Hepatocyte (in vitro differentiated cells): ENCODE measurements around the gene PDE1C. TPM values are rescaled to one million over a fixed set of nuclear protein-coding genes. Genes with fewer than 3 reads are reported as not detected.

Source experiments
- DNase-seq: peaks from one replicate; pipeline ENCODE4 v3.0.0-alpha.2; 2016; ENCODE audit warnings: low spot score
- H2AFZ ChIP-seq: fragments of 200-600 bp; sonication (generic); 2 replicates; pipeline ENCODE4 v1.6.0; 2016; ENCODE audit warnings: antibody characterized with exemption, mild to moderate bottlenecking
- H3K27ac ChIP-seq: fragments of 200-600 bp; sonication (generic); 2 replicates; pipeline ENCODE4 v1.5.1; 2016; ENCODE audit warnings: mild to moderate bottlenecking
- H3K27me3 ChIP-seq: fragments of 200-600 bp; sonication (generic); 2 replicates; pipeline ENCODE4 v1.6.1; 2016
- H3K36me3 ChIP-seq: fragments of 200-600 bp; sonication (generic); replicated peaks from 2 replicates; pipeline ENCODE4 v1.5.1; 2016; ENCODE audit warnings: low read depth; ENCODE audit not compliant: insufficient read depth
- H3K4me1 ChIP-seq: fragments of 200-600 bp; sonication (generic); 2 replicates; pipeline ENCODE4 v1.5.1; 2016; ENCODE audit warnings: mild to moderate bottlenecking, moderate library complexity; ENCODE audit not compliant: insufficient read depth
- H3K4me2 ChIP-seq: fragments of 200-600 bp; sonication (generic); 2 replicates; pipeline ENCODE4 v1.6.0; 2016
- H3K4me3 ChIP-seq: fragments of 200-600 bp; sonication (generic); 2 replicates; pipeline ENCODE4 v1.5.1; 2016; ENCODE audit warnings: mild to moderate bottlenecking
- H3K79me2 ChIP-seq: fragments of 200-600 bp; sonication (generic); 2 replicates; pipeline ENCODE4 v1.6.0; 2017; ENCODE audit warnings: mild to moderate bottlenecking
- H3K9me2 ChIP-seq: fragments of 200-600 bp; sonication (generic); replicated peaks from 2 replicates; pipeline ENCODE4 v1.6.0; 2017; ENCODE audit warnings: mild to moderate bottlenecking; ENCODE audit not compliant: insufficient read depth
- H3K9me3 ChIP-seq: fragments of 200-600 bp; sonication (generic); 2 replicates; pipeline ENCODE4 v1.5.1; 2016; ENCODE audit warnings: low read depth, mild to moderate bottlenecking
- H4K20me1 ChIP-seq: fragments of 200-600 bp; sonication (generic); 2 replicates; pipeline ENCODE4 v1.6.0; 2016; ENCODE audit warnings: mild to moderate bottlenecking; ENCODE audit not compliant: insufficient read depth, poor library complexity, severe bottlenecking
- EZH2 ChIP-seq: fragments of 200-600 bp; sonication (generic); IDR thresholded peaks from 2 replicates; pipeline ENCODE4 v1.6.1; 2016; ENCODE audit warnings: antibody characterized with exemption, mild to moderate bottlenecking, borderline replicate concordance
- EZH2phosphoT487 ChIP-seq: fragments of 200-600 bp; sonication (generic); IDR thresholded peaks from one replicate; pipeline ENCODE4 v1.6.1; 2018; ENCODE audit warnings: antibody characterized with exemption, mild to moderate bottlenecking, low read depth, moderate library complexity; ENCODE audit not compliant: unreplicated experiment, severe bottlenecking
- WGBS: methylation state at CpG from one replicate; pipeline ENCODE4 v1.1.6; 2016; ENCODE audit warnings: low lambda C conversion rate; ENCODE audit errors: missing lambda C conversion rate; 5-methylcytosine and 5-hydroxymethylcytosine counted together
- polyA plus RNA-seq: library from polyadenylated mRNA; unstranded; fragments of >200 nt; fragmentation: Nextera tagmentation; extraction: Ambion mirVana; gene quantifications from 2 replicates; pipeline ENCODE4 v1.2.1, GENCODE V29; 2016
- total RNA-seq: library from RNA; depleted of rRNA; stranded (reverse); fragments of >200 nt; gene quantifications from 2 replicates; pipeline ENCODE4 v1.2.3, GENCODE V29; 2014
- TF ChIP-seq, protein P1 (sequence below): fragments of 200-600 bp; sonication (generic); IDR thresholded peaks from 2 replicates; pipeline ENCODE4 v1.5.1; 2016; ENCODE audit warnings: antibody characterized with exemption, mild to moderate bottlenecking; ENCODE audit not compliant: poor library complexity

The PDE1C gene
- total and polyA plus RNA-seq, 2 experiments from 2014 or later: 1.8 to 5.0 TPM

DNA sequence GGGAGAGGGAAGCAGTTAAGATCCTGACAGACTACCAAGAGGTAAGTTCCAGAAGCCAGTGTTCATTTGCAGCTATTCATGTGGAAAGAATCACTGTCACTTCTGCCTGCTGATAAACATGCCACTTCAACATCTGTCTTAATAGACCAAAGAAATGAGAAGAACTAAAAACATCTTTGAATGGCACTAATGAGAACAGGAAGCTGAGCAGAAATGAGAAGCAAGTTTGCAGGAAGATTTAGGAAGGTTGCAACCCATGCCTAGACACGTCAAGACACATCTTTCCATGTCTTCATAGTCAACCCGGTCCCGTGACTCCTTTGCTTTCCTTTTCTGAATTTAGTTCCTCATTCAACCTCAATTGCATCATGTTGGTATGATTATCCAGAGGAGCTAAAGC is 180.0 kb downstream of the PDE1C start:
- H3K27me3 ChIP-seq: no peaks in the 10 kb centered on the region
- no peaks in the 10 kb centered on the region for H3K4me1 ChIP-seq
- H3K9me2 ChIP-seq: no peaks in the 10 kb centered on the region
- H4K20me1 ChIP-seq: no peaks in the 10 kb centered on the region
- WGBS: 72% methylated on average over 3 of the region's 3 CpGs
- no peaks in the 10 kb centered on the region for H3K36me3 ChIP-seq
- H3K9me3 ChIP-seq: no peaks in the 10 kb centered on the region
- TF ChIP-seq EZH2: no peak
- TF ChIP-seq, protein P1, sequence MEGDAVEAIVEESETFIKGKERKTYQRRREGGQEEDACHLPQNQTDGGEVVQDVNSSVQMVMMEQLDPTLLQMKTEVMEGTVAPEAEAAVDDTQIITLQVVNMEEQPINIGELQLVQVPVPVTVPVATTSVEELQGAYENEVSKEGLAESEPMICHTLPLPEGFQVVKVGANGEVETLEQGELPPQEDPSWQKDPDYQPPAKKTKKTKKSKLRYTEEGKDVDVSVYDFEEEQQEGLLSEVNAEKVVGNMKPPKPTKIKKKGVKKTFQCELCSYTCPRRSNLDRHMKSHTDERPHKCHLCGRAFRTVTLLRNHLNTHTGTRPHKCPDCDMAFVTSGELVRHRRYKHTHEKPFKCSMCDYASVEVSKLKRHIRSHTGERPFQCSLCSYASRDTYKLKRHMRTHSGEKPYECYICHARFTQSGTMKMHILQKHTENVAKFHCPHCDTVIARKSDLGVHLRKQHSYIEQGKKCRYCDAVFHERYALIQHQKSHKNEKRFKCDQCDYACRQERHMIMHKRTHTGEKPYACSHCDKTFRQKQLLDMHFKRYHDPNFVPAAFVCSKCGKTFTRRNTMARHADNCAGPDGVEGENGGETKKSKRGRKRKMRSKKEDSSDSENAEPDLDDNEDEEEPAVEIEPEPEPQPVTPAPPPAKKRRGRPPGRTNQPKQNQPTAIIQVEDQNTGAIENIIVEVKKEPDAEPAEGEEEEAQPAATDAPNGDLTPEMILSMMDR: no peak
- no peak for TF ChIP-seq EZH2phosphoT487
- no peak overlapping the region for H3K27ac ChIP-seq
- no peak overlapping the region for H3K4me2 ChIP-seq
- DNase-seq: no peak
- H3K4me3 ChIP-seq: no peak overlapping the region
- no peaks in the 10 kb centered on the region for H3K79me2 ChIP-seq
- H2AFZ ChIP-seq: no peak overlapping the region

DNA sequence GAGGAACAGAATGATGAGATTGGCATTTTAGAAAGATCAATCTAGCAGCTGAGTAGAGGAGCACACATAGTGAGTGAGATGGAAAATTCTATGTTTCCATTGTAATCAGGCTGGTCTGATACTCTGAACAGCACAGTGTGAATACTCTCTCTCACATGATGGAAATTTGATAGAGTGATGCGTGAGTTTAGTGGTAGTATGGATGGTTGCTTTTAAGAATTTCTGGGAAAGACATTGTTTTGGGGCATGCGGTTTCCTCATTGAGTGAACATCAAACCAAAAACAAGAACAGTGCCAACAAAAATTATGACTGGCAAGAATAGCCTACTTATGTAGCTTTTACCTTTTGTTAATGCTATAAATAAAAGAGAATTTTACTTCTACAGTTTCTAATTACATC is 183.2 kb downstream of the PDE1C start:
- Histone ChIP-seq H2AFZ (no peak overlapping the region), H3K9me3 (no peaks in the 10 kb centered on the region), H3K4me2 (no peak overlapping the region), H3K27ac (no peak overlapping the region), H3K4me3 (no peak overlapping the region), H3K79me2 (no peaks in the 10 kb centered on the region), H4K20me1 (no peaks in the 10 kb centered on the region), H3K27me3 (no peaks in the 10 kb centered on the region), H3K36me3 (no peaks in the 10 kb centered on the region), H3K9me2 (no peaks in the 10 kb centered on the region), H3K4me1 (no peaks in the 10 kb centered on the region)
- TF ChIP-seq EZH2phosphoT487 (no peak), EZH2 (no peak)
- TF ChIP-seq, protein P1: no peak
- no peak for DNase-seq
- WGBS: 98% methylated on average over 2 of the region's 2 CpGs

DNA sequence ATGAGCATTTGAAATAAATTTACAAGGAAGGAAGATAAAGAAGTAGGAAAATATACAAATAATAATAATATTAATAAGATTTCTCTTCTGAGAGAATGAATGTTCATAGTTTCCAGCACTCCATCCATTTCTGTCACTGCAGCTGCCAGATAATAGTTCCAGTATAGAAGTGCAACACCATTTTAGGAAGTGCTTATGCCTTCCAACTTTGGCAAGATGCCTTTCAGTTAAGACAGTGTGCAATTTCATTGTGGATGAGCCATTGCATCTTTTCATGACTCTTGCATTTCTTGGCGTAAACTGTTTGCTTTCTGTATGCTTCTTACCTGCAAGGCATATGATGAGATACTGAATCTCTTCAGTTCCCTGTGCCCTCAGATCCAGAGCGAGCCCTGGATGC is 185.0 kb downstream of the PDE1C start:
- WGBS: 91% methylated on average over 2 of the region's 2 CpGs

More for the DNA sequence above, 185.0 kb downstream of the PDE1C start:
- H4K20me1 ChIP-seq: no peaks in the 10 kb centered on the region
- no peaks in the 10 kb centered on the region for H3K9me3 ChIP-seq
- H3K79me2 ChIP-seq: no peaks in the 10 kb centered on the region
- no peak overlapping the region for H3K27ac ChIP-seq
- no peak overlapping the region for H2AFZ ChIP-seq
- no peaks in the 10 kb centered on the region for H3K9me2 ChIP-seq
- no peaks in the 10 kb centered on the region for H3K4me1 ChIP-seq
- no peaks in the 10 kb centered on the region for H3K27me3 ChIP-seq
- H3K4me3 ChIP-seq: no peak overlapping the region
- DNase-seq: no peak
- H3K4me2 ChIP-seq: no peak overlapping the region
- TF ChIP-seq EZH2phosphoT487 (no peak), EZH2 (no peak)
- TF ChIP-seq, protein P1: no peak
- no peaks in the 10 kb centered on the region for H3K36me3 ChIP-seq
